Smooth muscle cell of the brain vasculature (primary cell): ENCODE data around the gene SLC26A1.
"Not testable (repeated sequence)": the region's sequence is repeated elsewhere in the genome, so short reads cannot be mapped to it uniquely, and the experiment has no call there.

ENCODE experiments used
- DNase-seq: peaks from one replicate; pipeline ENCODE4 v3.0.0-alpha.2; 2012; ENCODE audit warnings: low read depth, low spot score

SLC26A1 gene

GRCh38 chr4:955161-955921, 37.9 kb downstream of the SLC26A1 start:
- DNase-seq, result no peak

DNA sequence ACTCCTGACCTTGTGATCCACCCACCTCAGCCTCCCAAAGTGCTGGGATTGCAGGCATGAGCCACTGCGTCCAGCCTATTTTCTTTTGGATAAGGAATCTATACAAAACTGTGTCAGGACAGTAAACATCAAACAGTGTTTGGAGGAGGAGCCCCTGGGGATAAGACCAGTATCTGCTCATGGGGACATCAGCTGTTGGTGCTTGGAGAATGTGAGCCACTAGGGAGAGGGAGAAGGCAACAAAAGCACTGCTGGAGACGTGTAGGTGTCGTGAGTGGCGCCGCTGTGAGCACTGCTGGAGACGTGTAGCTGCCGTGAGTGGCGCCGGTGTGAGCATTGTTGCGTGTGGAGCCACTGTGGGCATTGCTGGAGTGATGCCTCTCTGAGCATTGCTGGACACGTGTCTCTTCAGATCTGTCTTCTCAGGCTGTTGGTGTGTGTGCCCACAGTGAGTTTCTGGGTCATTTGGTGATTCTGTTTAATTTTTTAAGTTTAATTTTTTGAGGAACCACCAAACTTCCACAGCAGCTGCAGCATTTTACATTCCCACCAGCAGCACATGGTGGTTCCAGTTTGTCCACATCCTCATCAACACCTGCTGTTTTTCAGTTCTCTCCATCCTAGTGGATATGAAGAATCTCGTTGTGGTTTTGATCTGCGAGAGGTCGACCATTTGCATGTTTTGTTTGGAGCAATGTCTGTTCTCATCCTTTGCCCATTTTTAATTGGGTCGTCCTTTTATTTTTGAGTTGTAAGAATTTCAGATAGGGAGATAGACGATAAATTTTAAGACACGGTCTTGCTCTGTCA, 38.8 kb downstream of the SLC26A1 start:
- no peak for DNase-seq

DNA sequence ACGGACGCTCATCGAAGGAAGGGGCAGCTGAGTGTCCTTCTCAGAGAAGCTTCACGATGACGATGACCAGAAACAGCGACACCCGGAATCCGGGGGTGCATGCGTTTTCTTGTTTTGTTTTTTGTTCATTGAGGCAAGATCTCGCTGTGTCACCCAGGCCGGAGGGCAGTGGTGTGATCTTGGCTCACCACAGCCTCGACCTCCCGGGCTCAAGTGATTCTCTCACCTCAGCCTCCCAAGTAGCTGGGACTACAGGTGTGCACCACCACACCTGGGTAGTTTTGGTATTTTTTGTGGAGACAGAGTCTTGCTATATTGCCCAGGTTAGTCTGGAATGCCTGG, 39.7 kb downstream of the SLC26A1 start:
- DNase-seq, result no peak

GRCh38 chr4:952881-953573, 40.2 kb downstream of the SLC26A1 start:
- DNase-seq, result no peak

GRCh38 chr4:951594-952468, 41.4 kb downstream of the SLC26A1 start:
- no peak for DNase-seq

DNA sequence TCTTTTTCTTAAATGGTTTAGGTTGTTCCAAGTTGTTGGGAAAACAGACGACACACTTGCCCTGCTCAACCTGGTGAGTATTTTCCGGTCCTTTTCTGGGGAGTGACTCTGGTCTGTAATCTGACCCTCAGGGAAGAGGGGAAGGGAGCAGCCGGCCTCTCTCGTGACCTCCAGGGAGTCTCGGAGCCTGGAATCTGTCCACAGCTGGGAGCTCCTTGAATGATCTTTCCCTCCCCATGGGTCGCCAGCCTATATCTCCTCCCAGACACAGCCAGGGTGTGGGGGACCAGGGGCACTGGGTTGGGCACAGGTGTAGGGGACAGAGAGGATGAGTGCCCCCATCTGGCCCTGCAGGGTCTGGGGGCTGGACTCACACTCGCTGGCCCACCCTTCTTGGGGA, 42.0 kb downstream of the SLC26A1 start:
- no peak for DNase-seq

GRCh38 chr4:950136-951020, 42.8 kb downstream of the SLC26A1 start:
- DNase-seq, result no peak

DNA sequence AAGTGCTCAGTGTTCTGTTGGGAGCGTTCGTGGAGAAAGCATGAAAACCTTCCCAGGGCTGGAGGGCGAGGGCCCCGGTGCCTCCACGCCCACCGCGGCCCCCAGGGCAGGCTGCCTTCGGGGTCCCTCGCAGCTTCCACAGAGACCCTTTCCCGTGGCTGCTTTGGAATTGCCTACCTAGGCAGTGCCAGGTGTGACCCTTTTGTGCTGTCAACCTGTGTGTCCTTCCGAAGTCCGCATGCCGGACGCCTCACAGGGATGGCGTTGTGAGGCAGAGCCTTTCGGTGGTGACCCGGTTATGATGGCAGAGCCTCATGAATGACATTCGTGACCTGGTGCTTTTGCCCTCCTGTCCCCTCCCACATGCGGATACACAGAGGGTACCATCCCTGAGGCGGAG, 43.5 kb downstream of the SLC26A1 start:
- DNase-seq, result no peak

DNA sequence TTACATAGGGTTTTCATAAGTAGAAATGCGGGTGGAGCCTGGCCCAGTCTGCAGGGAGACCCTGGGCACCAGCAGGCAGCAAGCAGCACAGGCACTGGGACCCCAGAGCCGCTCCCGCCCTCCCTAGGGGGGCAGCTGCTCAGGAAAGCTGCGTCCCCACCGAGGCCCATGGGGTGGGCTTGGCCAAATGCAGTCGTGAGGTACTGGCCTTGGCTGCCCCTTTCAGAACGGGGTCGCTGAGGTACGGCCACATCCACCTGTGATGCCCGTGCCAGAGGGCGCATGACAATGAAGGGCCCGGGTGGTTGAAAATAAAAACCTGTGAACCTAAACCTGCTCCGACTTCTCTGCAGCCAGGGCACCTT, 44.3 kb downstream of the SLC26A1 start:
- DNase-seq, result no peak

- no peak for DNase-seq
Measured at GRCh38 chr4:948101-948935, 44.9 kb downstream of the SLC26A1 start.

DNA sequence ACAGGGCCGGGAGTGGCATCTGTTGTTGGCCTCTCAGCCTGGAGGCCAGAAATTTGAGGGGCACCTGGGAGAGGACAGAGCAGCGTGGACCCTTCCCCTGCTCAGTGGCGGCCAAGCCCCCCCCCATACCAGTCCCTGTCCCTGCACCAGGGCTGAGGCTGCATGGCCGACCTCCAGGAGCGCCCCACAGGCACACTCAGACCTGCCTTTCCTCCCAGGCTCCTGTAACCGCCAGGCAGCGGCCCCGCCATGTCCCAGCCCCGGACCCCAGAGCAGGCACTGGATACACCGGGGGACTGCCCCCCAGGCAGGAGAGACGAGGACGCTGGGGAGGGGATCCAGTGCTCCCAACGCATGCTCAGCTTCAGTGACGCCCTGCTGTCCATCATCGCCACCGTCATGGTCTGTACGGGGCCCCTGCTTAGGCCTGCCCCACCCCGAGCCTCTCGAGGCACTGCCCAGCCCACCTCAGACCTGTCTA, 45.7 kb downstream of the SLC26A1 start:
- no peak for DNase-seq

DNA sequence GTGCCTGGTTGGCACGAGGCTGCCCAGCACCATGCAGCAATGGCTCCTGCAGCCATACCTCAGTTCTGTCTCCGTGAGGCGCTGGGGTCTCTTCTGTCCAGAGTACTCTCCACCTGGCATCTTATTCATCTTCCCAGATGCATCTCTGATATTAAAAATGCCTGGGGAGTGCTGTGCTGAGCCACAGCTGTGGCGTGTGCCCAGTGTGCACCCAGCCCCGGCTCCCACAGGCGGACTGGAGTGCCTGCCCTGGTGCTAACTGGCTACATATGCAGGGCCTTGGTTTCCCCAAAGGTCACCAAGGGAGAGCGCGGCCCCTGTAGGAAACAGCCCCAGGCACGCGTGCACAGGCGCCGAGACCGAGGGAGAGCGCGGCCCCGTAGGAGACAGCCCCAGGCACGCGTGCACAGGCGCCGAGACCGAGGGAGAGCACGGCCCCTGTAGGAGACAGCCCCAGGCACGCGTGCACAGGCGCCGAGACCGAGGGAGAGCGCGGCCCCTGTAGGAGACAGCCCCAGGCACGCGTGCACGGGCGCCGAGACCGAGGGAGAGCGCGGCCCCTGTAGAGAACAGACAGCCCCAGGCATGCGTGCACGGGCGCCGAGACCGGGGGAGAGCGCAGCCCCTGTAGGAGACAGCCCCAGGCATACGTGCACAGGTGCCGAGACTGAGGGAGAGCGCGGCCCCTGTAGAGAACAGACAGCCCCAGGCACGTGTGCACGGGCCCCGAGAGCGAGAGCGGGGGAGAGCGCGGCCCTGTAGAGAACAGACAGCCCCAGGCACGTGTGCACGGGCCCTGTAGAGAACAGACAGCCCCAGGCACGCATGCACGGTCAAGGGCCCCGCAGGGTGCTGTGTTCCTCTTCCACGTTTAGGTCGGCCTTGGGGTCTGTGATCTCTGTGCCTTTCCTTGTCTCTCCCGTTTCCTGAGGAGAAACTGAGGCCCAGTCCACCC, 46.4 kb downstream of the SLC26A1 start:
- no peak for DNase-seq

GRCh38 chr4:946103-946450, 47.1 kb downstream of the SLC26A1 start:
- no peak for DNase-seq

DNA sequence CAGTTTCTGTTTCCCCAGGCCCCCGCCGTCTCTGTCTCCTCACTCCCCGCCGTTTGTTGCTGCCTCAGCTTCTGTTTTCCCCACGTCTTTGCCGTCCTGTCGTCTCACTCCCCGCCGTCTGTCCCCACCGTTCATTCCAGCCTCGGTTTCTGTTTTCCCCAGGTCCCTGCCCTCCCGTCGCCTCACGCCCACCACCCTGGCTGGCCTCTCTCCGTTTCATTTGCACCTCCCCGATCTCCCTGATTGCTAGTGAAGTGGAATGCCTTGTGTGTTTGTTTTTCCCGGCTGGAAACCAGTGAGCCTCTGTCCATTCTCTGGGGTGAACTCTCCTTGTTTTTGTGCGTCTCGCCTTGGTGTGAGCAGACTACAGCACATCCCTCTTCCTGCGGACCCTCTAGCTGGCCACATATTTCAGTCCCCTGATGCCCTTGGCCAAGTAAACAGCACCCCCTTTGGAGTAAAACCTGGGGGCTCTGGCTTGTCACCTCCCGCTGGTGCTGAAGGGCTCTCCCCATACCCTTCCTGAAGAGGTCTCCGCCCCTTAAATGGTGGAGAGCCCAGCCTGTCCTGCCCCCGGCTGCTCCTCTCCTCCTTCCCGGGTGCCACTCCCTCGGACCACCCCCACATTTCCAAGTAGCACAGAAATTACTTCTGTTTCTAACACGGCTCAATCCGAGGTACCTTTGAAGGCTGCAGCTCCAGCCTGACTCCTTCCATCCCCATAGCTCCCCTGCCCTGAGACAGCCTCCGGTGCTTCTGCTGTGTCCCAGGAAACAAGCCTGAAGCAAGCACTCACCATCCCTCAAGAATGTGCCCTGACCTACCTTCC, 47.7 kb downstream of the SLC26A1 start:
- no peak for DNase-seq

- DNase-seq, result not testable (repeated sequence)
Measured at GRCh38 chr4:939508-939907, 53.7 kb downstream of the SLC26A1 start.
